Mucosa of descending colon (tissue), 3 donors: ENCODE measurements around the gene CREB3. TPM values are rescaled to one million over a fixed set of nuclear protein-coding genes. Genes with fewer than 3 reads are reported as not detected.
A peak's percentile ranks its signal among the peaks of the same experiment; 100 is the strongest.

ENCODE experiments used
- ATAC-seq: fragments of 200-7000 bp; cut with Tn5 transposase; one replicate; pipeline ENCODE4 v1.9.1; 2020; ENCODE audit warnings: mild to moderate bottlenecking, moderate library complexity
- DNase-seq, 3 donors: peaks; one replicate each; pipeline ENCODE4 v3.0.0-alpha.2; 2020
- H3K36me3 ChIP-seq: fragments of 200-600 bp; one replicate; pipeline ENCODE4 v1.8.0; 2021; ENCODE audit warnings: low read depth, mild to moderate bottlenecking
- H3K4me1 ChIP-seq: fragments of 200-600 bp; one replicate; pipeline ENCODE4 v1.8.0; 2021; ENCODE audit warnings: low read depth, mild to moderate bottlenecking
- H3K4me3 ChIP-seq: fragments of 200-600 bp; one replicate; pipeline ENCODE4 v1.8.0; 2021; ENCODE audit warnings: mild to moderate bottlenecking
- H3K9me3 ChIP-seq: fragments of 200-600 bp; one replicate; pipeline ENCODE4 v1.8.0; 2021; ENCODE audit warnings: mild to moderate bottlenecking
- CTCF ChIP-seq: fragments of 200-600 bp; IDR thresholded peaks from one replicate; pipeline ENCODE4 v1.8.0; 2022; ENCODE audit warnings: antibody characterized with exemption, mild to moderate bottlenecking
- intact Hi-C, 2 donors: fragments of 100-400 bp; cut with DNase I in 1 of 2; cut with micrococcal nuclease in 1 of 2; formaldehyde crosslinking; loops; one replicate each; pipeline versions ENCODE4 v1.11.0 to v1.11.1; 2022; cut with DNase I, micrococcal nuclease
- long read RNA-seq, 2 donors: library from polyadenylated mRNA; unstranded; transcript quantifications; one replicate each; pipeline ENCODE4 v2.0.0, GENCODE V29; 2019 to 2021
- total RNA-seq, 3 donors: library from RNA; stranded (reverse); fragmentation: NEBNext Ultra II Directional in 2 of 3; extraction: Animal tissue kit (Norgen Biotek cat#: 25700) in 2 of 3; gene quantifications; one replicate each; pipeline versions ENCODE4 v1.2.1 to v1.2.4, GENCODE V29; 2021 to 2023
- donor health status: DM: no; HTN: no; CAD: no; lungs with moderate emphysema.
- donor health status: DM: no; HTN: no; CAD: no.
- donor health status: DM: no; HTN: yes; CAD: no.

Gene CREB3, protein sequence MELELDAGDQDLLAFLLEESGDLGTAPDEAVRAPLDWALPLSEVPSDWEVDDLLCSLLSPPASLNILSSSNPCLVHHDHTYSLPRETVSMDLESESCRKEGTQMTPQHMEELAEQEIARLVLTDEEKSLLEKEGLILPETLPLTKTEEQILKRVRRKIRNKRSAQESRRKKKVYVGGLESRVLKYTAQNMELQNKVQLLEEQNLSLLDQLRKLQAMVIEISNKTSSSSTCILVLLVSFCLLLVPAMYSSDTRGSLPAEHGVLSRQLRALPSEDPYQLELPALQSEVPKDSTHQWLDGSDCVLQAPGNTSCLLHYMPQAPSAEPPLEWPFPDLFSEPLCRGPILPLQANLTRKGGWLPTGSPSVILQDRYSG
- total RNA-seq, result 10 to 100 TPM; 28.2 to 47.7 (median 34.3) TPM
- long read RNA-seq, donor 1, transcript CREB3-201 (9 exons, 1,832 nt), result major isoform, 84 of 86 reads
- long read RNA-seq, donor 1, partial matches to known transcripts, result 0 of 86 reads
- long read RNA-seq, donor 1, other reads (novel, unspliced or antisense), result 1 of 86 reads
- long read RNA-seq, donor 2, transcript CREB3-201 (9 exons, 1,832 nt), result major isoform, 46 of 51 reads
- long read RNA-seq, donor 2, partial matches to known transcripts, result 2 of 51 reads
- long read RNA-seq, donor 2, other reads (novel, unspliced or antisense), result 3 of 51 reads

DNA sequence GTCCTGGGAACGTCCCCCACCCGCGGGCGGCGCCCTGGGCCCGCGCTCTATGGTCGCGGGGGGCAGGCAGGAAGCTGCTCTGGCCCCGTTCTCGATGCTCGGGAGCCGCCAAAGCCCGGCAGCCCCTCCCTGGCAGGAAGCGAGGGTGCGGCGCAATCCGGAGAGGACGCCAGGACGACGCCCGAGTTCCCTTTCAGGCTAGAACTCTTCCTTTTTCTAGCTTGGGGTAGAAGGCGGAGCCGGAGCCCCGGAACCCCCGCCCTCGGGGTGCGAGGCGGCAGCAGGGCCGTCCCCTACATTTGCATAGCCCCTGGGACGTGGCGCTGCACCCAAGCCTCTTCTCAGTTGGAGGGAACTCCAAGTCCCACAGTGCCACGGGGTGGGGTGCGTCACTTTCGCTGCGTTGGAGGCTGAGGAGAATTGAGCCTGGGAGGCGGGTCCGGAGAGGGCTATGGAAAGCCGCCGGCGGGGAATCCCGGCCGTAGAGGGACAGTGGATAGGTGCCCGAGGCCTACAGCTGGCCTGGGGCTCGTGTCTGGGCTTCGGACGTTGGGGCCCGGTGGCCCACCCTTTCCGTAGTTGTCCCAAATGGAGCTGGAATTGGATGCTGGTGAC is at the start of gene CREB3, which contains the start of gene TLN1:
CREB3 (plus strand) TSS at position 482 of the 615 bp plus-strand sequence; CDS start at position 589, 107 bp downstream.
TLN1 (minus strand) TSS at position 11 of the 615 bp plus-strand sequence. CDS start 6,501 bp downstream, outside the sequence.
- intact Hi-C loops, result loop anchor here in 1 of 2 donors (5.0 kb wide), 1 partner anchor 75 kb away; the partner anchor contains the start of genes CCDC107 and RMRP
- Histone ChIP-seq H3K9me3 (no peaks in the 10 kb centered on the region), H3K36me3 (no peaks in the 10 kb centered on the region), H3K4me1 (peaks cover 49% of the 10 kb centered on the region), H3K4me3 (peak within 1 kb of the TSS; percentile 52)
- DNase-seq (peak; percentile 97 to 99 (median 99)), ATAC-seq (peak; percentile 88)
- TF ChIP-seq CTCF, result peak; percentile 16

DNA sequence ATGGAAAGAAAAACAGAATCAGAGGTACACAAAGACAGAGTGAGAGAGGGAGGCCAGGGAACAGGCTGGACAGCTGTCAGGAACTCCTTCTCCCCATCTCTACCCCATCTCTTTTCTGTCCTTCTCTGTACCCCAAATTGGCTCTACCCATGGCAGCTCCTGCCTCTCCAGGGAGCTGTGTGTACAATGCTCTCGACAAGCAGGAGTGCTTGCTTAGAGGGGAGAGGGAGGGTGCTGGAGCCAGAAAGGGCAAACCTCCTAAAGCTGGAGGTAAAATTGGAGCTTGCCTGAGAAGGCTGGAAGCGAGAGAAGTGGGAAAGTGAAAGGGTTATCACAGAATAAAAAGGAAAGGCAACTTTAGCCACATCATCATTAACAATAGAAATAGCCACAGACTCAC is 49.1 kb upstream of the CREB3 start:
- DNase-seq (no peak), ATAC-seq (no peak)
- Histone ChIP-seq H3K9me3 (no peaks in the 10 kb centered on the region), H3K4me3 (no peak overlapping the region), H3K4me1 (no peaks in the 10 kb centered on the region), H3K36me3 (no peaks in the 10 kb centered on the region)
- intact Hi-C loops, result no loop called here
- TF ChIP-seq CTCF, result no peak

- H3K4me1 ChIP-seq, result no peaks in the 10 kb centered on the region
- no peaks in the 10 kb centered on the region for H3K36me3 ChIP-seq
- intact Hi-C loops, result no loop called here
- no peak for TF ChIP-seq CTCF
- ATAC-seq (no peak), DNase-seq (peak in 1 of 3 donors; percentile 26)
- H3K9me3 ChIP-seq, result no peaks in the 10 kb centered on the region
- no peak overlapping the region for H3K4me3 ChIP-seq
Observed at GRCh38 chr9:35684921-35685320, 47.5 kb upstream of the CREB3 start.

- H3K36me3 ChIP-seq, result no peaks in the 10 kb centered on the region
- DNase-seq (peak in 1 of 3 donors; percentile 47), ATAC-seq (no peak)
- H3K9me3 ChIP-seq, result no peaks in the 10 kb centered on the region
- peaks cover 4% of the 10 kb centered on the region for H3K4me1 ChIP-seq
- no peak for TF ChIP-seq CTCF
- H3K4me3 ChIP-seq, result no peak overlapping the region
- intact Hi-C loops, result no loop called here
Observed at GRCh38 chr9:35685506-35685905, 47.0 kb upstream of the CREB3 start.

DNA sequence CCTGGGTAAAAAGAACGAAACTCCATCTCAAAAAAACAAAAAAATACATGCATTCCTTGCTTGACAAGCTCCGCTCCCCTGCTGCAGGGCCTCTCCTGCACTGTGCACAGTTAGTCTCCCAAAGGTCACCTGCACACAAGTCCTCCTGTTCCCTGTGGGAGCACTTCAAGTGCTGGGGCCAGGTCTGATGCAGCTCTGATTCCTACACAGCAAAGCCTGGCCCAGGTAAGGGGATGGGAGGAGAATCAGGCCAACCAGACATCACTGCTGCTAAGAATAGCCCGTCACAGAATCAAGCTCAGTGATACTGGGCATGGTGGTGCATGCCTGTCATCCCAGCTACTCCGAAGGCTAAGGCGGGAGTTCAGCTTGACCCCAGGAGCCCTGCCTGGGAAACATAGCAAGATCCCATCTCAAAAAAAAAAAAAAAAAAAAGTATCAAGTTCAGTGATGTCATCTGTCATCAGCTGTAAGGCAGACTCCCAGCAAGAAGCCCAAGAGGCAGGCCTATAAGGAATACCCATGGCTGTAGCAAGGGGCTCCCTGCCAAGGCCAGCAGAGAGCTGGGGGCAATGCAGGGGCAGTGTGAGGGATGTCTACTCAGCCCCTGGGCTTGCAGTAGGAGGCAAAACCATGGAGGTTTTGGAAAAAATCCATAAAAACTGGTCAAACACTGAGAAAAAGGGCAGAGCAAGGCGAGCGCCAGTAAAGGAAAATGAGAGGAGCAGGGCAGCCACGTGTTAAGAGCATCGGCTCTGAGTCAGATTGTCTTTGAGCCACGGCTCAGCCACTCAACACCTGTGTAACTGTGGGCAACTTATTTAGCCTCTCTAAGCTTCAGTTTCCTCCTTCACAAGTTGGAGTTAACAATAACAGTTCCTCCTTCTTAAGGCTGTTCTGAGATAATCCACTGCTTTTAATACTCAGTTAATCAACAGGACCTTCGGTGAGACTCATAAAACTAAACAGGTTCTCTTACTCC is 46.0 kb upstream of the CREB3 start:
- H3K9me3 ChIP-seq, result no peaks in the 10 kb centered on the region
- H3K36me3 ChIP-seq, result no peaks in the 10 kb centered on the region
- H3K4me1 ChIP-seq, result peaks cover 7% of the 10 kb centered on the region
- DNase-seq (peak in 1 of 3 donors; percentile 29), ATAC-seq (no peak)
- H3K4me3 ChIP-seq, result no peak overlapping the region
- intact Hi-C loops, result no loop called here
- no peak for TF ChIP-seq CTCF
